ENCODE data around the gene NAP1L4.
"Not testable (repeated sequence)": the region's sequence is repeated elsewhere in the genome, so short reads cannot be mapped to it uniquely, and the experiment has no call there.

Gene NAP1L4

GRCh38 chr11:2955906-2956476, 36.1 kb downstream of the NAP1L4 start:
- DNase-seq, result no peak

- no peak for DNase-seq
Observed at GRCh38 chr11:2954263-2954662, 37.9 kb downstream of the NAP1L4 start.

- no peak for DNase-seq
Observed at GRCh38 chr11:2952290-2952689, 39.8 kb downstream of the NAP1L4 start.

GRCh38 chr11:2951231-2952110, 40.7 kb downstream of the NAP1L4 start:
- DNase-seq, result no peak

GRCh38 chr11:2950825-2951224, 41.3 kb downstream of the NAP1L4 start:
- no peak for DNase-seq

GRCh38 chr11:2949920-2950319, 42.2 kb downstream of the NAP1L4 start:
- no peak for DNase-seq

- DNase-seq, result no peak
Observed at GRCh38 chr11:2947744-2948143, 44.4 kb downstream of the NAP1L4 start.

GRCh38 chr11:2945757-2946287, 46.3 kb downstream of the NAP1L4 start:
- no peak for DNase-seq

- no peak for DNase-seq
Observed at GRCh38 chr11:2945031-2945756, 46.9 kb downstream of the NAP1L4 start.

GRCh38 chr11:2944530-2944929, 47.6 kb downstream of the NAP1L4 start:
- no peak for DNase-seq

GRCh38 chr11:2943711-2944118, 48.4 kb downstream of the NAP1L4 start:
- DNase-seq, result no peak

- no peak for DNase-seq
Observed at GRCh38 chr11:2942872-2943710, 49.0 kb downstream of the NAP1L4 start.

GRCh38 chr11:2942447-2942846, 49.7 kb downstream of the NAP1L4 start:
- DNase-seq, result no peak

- DNase-seq, result no peak
Observed at GRCh38 chr11:2940921-2941821, 51.0 kb downstream of the NAP1L4 start.

- DNase-seq, result no peak
Observed at GRCh38 chr11:2940147-2940920, 51.8 kb downstream of the NAP1L4 start.

- not testable (repeated sequence) for DNase-seq
Observed at GRCh38 chr11:2938458-2939418, 53.4 kb downstream of the NAP1L4 start.

GRCh38 chr11:2937641-2938457, 54.3 kb downstream of the NAP1L4 start:
- DNase-seq, result not testable (repeated sequence)

- no peak for DNase-seq
Observed at GRCh38 chr11:2934611-2935239, 57.4 kb downstream of the NAP1L4 start.
